GM21786 (cell line): ENCODE measurements around the gene RTN4RL1.
"Not testable (repeated sequence)": the region's sequence is repeated elsewhere in the genome, so short reads cannot be mapped to it uniquely, and the experiment has no call there.

ENCODE experiments used
- ATAC-seq: cut with Tn5 transposase; IDR thresholded peaks from one replicate; pipeline ENCODE4 v1.9.1; 2021; ENCODE audit not compliant: unreplicated experiment

RTN4RL1 gene

DNA sequence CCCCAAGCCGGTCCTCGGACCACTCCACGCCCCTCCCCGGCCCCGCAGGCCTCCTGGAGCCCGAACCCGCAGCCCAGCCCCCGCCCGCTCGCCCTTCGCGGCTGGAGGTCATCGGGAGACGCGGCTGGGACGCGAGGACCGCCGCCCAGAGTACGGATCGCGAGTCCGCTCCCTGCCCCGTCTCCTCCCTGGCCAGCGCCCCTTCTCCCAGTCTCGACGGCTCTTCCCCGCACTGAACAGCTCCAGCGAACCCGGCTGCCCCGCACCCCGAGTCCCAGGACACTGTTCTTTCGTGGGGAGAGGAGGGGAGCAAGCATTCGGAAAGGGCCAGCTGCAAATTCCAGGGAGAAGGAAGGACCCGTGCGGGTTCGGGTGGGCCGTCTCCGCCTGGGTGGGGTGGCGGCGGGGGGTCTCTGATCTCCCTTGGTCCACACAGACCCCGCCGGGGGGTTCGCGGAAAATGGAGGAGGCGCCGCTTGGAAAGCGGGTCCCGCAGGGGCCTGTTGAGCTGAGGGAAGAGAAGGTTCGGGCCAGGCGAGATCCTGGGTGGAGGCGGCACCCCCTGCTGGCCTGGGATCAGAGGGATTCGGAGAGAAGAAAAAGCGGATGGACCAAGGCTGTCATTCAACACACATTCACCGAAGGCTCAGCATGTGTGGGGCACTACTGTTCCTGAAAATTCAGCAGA, 632 bp upstream of the RTN4RL1 start:
- ATAC-seq = no peak

GRCh38 chr17:2024572-2025219, 438 bp downstream of the RTN4RL1 start:
- no peak for ATAC-seq

GRCh38 chr17:2023692-2024571, 1.2 kb downstream of the RTN4RL1 start:
- ATAC-seq = no peak

GRCh38 chr17:2023256-2023655, 1.9 kb downstream of the RTN4RL1 start:
- ATAC-seq = no peak

- ATAC-seq = no peak
Measured at GRCh38 chr17:2022647-2023240, 2.4 kb downstream of the RTN4RL1 start.

DNA sequence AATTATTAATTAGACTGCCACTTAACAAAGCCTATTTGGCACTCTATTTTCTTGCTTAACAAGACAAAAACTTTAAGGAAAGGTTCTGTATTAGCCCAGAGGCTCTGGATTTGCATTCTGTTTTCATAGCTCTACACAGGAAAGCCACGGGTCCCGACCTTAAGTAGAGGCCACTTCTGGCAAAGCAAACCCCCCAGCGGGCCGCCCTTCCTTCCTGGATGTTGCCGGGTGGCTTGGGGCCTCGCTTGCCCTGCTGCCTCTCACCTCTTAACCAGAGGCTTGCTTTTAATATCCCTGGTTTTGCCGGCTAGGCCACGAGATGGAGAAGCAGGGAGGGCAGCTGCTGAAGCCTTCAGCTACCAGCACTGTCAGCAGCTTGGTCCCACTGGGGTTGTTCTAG, 4.4 kb downstream of the RTN4RL1 start:
- ATAC-seq = no peak

DNA sequence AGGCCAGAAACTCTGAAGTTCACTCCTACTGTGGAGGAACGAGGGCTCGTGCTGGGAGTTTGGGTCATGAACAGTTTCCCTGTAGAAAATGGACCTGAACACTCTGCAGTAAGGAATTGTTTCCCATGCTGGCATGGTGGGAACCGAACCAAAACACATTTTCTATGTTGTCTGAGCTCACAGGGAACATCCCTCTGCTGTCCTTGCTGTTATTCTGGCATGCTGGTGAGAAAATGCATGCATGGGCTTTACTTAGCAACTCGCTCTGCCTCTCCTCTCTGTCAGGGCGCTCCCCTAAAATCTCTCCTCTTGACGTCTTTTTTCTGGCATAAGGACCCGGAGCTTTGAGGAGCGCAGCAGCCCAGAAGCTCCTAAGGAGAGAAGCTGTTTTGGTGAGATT, 5.4 kb downstream of the RTN4RL1 start:
- no peak for ATAC-seq

DNA sequence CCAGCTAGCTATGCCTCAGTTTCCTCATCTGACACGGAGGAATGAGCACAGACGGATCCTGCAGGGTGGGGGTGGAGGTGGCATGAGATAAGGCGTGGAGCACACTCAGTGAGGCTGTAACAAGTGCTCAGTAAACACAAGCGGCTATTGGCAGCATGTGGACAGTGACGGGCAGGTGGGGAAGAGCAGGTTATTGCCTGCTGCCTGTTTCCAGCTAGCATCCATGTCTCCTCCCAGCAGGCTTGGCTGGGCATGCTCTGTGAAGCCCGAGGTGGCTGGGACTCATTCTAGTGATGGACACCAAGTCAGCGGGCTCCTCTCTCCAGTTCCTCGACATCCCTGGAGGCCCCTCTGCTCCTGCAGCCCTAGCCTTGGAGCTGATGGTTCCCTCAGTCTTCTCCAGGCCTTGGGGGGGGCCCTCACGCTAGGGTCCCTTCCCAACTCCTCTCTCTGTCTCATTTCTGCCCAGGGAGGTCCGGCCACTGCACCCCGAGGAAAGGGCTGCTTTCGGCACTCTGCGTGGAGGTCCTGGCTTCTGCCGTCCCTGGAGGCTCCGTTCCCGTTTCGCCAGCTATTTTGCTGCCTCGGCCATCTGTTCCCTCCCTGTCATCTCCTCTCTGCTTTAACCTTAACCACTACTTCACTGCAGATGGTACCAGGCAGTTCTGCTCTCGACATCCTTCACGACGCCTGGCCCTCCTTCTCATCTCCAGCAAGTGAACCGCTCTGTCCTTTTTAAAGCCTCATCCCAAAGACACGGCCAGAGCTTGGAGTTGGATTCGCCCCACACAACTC, 6.2 kb downstream of the RTN4RL1 start:
- no peak for ATAC-seq

GRCh38 chr17:2017274-2017941, 7.7 kb downstream of the RTN4RL1 start:
- ATAC-seq = no peak

DNA sequence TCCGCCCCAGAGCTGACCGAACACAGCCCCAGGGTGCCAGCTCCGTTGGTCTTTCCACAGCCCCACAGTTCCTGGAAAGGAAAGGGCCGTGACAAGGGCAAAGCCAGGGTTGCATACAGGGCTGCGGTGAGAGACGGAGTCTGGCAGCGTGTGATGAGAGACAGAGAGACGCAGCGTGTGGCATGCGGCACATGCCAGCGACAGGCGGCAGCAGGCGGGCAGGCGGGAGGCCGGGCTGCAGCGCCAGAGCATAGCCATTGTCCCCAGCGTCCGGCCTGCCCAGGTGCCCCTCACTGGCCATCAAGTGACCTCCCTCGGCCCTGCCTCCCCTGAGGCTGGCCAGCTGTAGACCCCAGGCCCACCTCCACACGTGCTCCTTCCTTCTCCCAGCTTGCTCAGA, 8.6 kb downstream of the RTN4RL1 start:
- ATAC-seq = no peak

DNA sequence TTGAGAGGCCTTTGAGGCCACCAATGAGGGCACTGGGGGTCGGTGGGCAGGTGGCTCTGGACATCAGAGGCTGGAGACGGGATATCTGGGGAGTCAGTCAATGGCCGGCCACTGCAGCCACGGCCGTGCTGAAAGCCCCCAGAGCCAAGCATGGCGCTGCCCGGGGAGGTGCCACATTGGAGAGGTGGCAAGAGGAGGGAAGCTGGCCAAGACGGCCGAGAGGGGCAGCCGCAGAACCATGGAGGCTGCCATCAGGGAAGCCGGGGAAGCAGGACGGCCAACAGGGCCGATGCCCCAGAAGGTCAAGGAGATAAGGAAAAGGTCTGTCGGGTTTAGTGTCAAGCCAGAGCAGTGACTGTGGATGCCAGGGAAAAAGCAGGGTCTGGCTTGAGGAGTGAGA, 9.8 kb downstream of the RTN4RL1 start:
- no peak for ATAC-seq

GRCh38 chr17:2013994-2014317, 11.2 kb downstream of the RTN4RL1 start:
- ATAC-seq = no peak

GRCh38 chr17:2013220-2013993, 11.7 kb downstream of the RTN4RL1 start:
- ATAC-seq = not testable (repeated sequence)

GRCh38 chr17:2012499-2012898, 12.6 kb downstream of the RTN4RL1 start:
- no peak for ATAC-seq

GRCh38 chr17:2011411-2012371, 13.4 kb downstream of the RTN4RL1 start:
- ATAC-seq = no peak

GRCh38 chr17:2009737-2010136, 15.4 kb downstream of the RTN4RL1 start:
- ATAC-seq = no peak

- ATAC-seq = no peak
Measured at GRCh38 chr17:2008332-2009126, 16.6 kb downstream of the RTN4RL1 start.
